ENCODE measurements around the gene MUC2.

DNA sequence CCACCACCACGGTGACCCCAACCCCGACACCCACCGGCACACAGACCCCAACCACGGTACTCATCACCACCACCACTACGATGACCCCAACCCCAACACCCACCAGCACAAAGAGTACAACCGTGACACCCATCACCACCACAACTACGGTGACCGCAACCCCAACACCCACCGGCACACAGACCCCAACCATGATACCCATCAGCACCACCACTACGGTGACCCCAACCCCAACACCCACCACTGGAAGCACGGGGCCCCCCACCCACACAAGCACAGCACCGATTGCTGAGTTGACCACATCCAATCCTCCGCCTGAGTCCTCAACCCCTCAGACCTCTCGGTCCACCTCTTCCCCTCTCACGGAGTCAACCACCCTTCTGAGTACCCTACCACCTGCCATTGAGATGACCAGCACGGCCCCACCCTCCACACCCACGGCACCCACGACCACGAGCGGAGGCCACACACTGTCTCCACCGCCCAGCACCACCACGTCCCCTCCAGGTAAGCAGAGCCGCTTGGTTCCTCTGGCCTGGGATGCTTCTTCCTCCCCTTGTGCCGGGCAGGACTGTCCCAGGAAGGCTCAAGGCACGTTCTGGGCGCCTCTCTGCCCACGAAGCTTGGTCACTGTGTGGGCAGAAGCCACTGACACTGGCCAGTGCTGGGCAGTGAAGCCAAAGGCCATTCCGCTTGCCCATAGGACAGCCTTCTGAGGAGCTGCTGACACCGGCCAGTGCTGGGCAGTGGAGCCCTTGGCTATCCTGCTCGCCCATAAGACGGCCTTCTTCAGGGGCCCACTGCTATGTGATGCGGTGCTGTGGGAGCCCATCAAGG is 25.1 kb downstream of the MUC2 start:
- TF ChIP-seq SMC3 (IDR thresholded peaks at IDR 0.05; ENCODE audit: borderline replicate concordance, low read length) (no peak), TCF3 (IDR thresholded peaks at IDR 0.05; ENCODE audit: borderline replicate concordance, insufficient read depth, low read depth, low read length) (no peak), ELK1 (IDR thresholded peaks at IDR 0.05; ENCODE audit: low read depth, low read length) (no peak), MYC (IDR thresholded peaks at IDR 0.05; ENCODE audit: insufficient read depth, insufficient read length, insufficient replicate concordance, low read length, severe bottlenecking) (no peak)
